GM12892 (cell line): ENCODE results near the gene SEC24B.
"Not testable (repeated sequence)": the region's sequence is repeated elsewhere in the genome, so short reads cannot be mapped to it uniquely, and the experiment has no call there.

Experiments
- DNase-seq: peaks from one replicate; pipeline ENCODE4 v3.0.0; 2011; ENCODE audit not compliant: insufficient read length
- FAIRE-seq: peaks from 2 replicates; lab custom pipeline; 2011; peaks lifted over from hg19 to GRCh38; lab: Jason Lieb, UNC
- POLR2A ChIP-seq: IDR thresholded peaks from 2 replicates; pipeline ENCODE4 v1.6.1; 2011; ENCODE audit warnings: low read depth, low read length, control low read depth
- POLR2AphosphoS5 ChIP-seq: IDR thresholded peaks from 2 replicates; pipeline ENCODE4 v1.6.1; 2011; ENCODE audit warnings: low read depth, low read length, control low read depth
- TAF1 ChIP-seq: IDR thresholded peaks from 2 replicates; pipeline ENCODE4 v1.6.1; 2011; ENCODE audit warnings: low read depth, mild to moderate bottlenecking, control low read depth, low read length, borderline replicate concordance

Gene SEC24B

DNA sequence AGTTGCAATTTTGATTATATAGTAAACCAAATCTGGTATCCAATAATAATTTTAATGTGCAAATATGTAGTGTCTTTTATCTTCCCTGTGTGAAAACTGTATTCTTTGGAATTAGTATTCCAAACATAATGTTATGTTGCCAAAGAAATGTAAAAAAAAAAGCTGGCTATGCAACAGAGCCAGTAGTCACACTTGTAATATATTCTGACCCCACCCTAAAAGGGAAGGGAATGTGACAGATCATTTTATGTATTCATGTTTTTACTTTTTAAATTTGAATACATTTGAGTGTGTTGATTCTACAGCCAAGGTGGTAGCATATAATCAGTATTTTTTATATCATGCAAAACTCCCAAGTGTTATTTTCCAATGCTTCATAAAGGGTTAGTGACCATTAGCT is 98.6 kb downstream of the SEC24B start:
- FAIRE-seq (no peak), DNase-seq (no peak)
- TF ChIP-seq POLR2AphosphoS5: no peak
- no peak for TF ChIP-seq POLR2A
- TF ChIP-seq TAF1: no peak

DNA sequence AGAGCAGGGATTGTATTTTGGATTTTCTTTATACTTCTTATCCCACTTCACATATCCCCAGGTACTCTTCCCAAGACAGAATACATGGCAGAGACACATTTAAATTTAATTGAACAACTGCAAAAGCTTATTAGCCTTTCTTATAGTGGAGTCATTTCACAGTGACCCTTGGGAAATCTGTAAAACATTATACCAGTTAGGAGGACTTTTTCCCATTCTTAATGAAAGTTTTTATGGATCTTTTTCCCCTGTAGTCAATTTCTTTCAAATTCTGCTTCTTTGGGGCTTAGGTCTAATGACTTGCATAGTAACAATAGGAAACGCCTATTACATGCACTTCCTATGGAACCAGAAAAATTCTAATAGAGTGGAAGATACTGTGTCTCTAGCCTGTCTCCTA is 111.8 kb downstream of the SEC24B start:
- DNase-seq (no peak), FAIRE-seq (no peak)
- TF ChIP-seq POLR2AphosphoS5 (no peak), TAF1 (no peak), POLR2A (no peak)

DNA sequence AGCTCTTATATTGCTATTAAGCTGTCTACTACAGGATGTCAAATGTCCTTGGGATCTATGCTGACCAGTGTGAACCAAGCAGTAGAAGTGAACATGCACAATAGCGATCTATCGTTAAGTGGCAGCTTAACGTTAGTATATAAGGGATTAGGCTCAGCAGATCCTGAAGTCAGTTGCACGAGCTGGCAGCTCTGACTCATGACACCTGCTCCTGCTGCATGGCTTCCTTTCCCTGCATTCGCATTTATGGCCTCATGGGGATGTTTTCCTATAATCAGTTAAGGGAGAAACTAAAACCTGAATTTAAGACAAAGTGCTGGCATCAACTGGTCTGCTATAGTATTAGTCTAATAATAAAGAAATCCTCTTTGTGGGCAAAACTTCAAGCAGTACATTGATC is 113.8 kb downstream of the SEC24B start:
- FAIRE-seq (no peak), DNase-seq (no peak)
- no peak for TF ChIP-seq POLR2A
- TF ChIP-seq POLR2AphosphoS5: no peak
- no peak for TF ChIP-seq TAF1

DNA sequence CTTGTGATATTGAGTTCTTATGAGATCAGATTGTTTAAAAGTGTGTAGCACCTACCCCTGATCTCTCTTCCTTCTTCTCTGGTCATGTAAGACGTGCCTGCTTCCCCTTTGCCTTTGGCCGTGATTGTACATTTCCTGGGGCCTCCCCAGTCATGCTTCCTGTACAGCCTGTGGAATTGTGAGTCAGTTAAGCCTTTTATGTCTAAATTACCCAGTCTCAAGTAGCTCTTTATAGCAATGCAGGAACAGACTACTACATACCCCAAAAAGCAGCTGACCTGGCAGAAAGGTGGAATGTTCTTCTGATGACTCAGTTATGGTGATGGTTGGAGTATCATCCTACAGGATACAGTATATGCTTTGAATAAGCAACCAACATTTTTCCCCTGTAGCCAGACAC is 115.0 kb downstream of the SEC24B start:
- no peak for TF ChIP-seq POLR2AphosphoS5
- no peak for TF ChIP-seq POLR2A
- no peak for TF ChIP-seq TAF1
- no peak for DNase-seq
- no peak for FAIRE-seq

DNA sequence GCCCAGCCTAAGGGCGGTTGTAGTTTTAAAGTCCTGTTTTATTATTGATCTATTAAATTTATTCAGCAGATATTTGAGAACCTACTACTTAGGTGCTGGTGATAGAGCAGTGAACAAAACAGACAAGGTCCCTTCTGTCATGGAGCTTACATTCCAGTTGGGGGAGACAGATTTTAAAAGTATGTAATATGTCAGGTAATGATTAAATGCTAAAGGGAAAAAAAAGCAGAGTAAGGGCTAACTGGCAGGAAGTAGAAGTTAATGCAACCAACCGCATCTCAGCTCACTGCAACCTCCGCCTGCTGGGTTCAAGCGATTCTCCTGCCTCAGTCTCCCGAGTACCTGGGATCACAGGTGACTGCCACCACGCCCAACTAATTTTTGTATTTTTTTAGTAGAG is 118.6 kb downstream of the SEC24B start:
- DNase-seq (no peak), FAIRE-seq (no peak)
- TF ChIP-seq POLR2A (no peak), POLR2AphosphoS5 (no peak), TAF1 (no peak)

DNA sequence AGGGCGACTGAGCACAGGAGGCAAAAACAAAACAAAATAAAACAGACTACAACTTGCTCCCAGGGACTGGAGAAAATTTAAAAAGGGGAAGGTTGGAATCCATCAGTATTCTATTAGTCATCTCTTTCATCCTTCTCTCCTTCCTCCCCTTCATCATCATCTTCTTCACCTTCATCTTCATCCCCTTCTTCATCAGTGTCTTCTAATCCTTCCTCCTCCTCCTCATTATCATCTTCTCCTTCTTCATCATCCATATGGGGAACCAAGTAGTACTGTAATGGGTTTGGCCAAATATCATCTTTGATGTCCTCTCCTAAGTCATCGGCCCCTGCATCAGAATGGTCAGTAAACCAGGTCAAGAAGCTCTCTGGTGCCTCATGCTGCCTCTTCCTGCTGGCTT is 119.5 kb downstream of the SEC24B start:
- no peak for TF ChIP-seq POLR2A
- no peak for TF ChIP-seq POLR2AphosphoS5
- no peak for TF ChIP-seq TAF1
- FAIRE-seq (no peak), DNase-seq (no peak)

DNA sequence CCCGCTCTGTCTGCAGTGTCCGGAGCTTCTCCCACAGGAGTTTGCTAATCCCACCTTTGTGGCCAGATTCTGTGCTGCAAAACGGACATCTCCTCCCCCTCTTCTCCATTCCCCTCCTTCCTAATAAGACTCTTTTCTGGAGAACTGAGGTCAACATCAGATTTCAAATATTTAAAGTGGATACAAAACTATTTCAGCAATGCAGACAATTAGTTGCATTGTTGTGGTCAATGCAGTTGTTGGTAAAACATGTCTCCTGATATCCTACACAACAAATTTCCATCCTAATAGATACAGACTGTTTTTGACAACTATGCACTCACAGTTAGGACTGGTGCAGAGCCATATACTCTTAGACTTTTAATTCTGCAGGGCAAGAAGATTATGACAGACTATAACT is 121.4 kb downstream of the SEC24B start:
- DNase-seq (no peak), FAIRE-seq (no peak)
- no peak for TF ChIP-seq TAF1
- TF ChIP-seq POLR2AphosphoS5: no peak
- TF ChIP-seq POLR2A: no peak

DNA sequence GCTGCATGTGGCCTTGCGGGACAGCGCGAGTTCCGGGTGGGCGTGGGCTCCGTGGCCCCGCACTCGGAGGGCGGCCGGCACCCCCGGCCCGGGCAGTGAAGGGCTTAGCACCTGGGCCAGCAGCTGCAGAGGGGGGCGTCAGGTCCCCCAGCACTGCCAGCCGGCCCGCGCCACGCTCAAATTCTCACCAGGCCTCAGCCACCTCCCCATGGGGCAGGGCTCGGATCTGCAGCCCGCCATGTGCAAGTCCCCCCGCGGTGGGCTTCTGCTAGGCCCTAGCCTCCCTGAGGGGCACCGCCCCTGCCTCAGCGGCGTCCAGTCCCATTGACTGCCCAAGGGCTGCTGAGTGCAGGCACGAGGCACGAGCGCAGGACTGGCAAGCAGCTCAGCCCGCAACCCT is 123.8 kb downstream of the SEC24B start:
- DNase-seq (no peak), FAIRE-seq (no peak)
- TF ChIP-seq POLR2A (no peak), POLR2AphosphoS5 (no peak), TAF1 (no peak)

DNA sequence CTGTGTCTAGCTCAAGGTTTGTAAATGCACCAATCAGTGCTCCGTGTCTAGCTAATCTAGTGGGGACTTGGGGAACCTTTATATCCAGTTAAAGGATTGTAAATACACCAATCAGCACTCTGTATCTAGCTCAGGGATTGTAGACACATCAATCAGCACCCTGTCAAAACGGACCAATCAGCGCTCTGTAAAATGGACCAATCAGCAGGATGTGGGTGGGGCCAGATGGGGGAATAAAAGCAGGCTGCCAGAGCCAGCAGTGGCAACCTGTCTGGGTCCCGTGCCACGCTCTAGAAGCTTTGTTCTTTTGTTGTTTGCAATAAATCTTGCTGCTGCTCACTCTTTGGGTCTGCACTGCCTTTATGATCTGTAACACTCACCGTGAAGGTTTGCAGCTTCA is 124.5 kb downstream of the SEC24B start:
- DNase-seq, FAIRE-seq: not testable (repeated sequence)

DNA sequence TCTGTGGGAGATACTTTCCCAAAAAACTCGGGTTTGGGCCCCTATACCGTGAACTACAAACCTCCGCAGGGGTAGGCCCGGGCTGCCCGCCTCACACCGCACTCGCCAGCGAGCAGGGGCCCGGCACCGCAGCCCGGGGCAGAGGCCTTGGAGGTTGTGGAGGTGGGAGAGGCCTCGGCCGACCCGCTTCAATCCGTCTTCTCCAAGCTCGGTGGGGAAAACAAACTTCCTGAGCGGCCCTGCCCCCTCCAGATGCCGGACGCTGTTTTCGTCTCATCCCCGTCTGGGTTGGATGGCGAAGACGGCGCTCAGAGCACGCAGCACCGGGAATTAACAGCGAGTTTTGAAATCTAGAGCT is 126.0 kb downstream of the SEC24B start:
- FAIRE-seq (no peak), DNase-seq (peak; percentile 36)
- no peak for TF ChIP-seq TAF1
- TF ChIP-seq POLR2AphosphoS5: no peak
- no peak for TF ChIP-seq POLR2A

DNA sequence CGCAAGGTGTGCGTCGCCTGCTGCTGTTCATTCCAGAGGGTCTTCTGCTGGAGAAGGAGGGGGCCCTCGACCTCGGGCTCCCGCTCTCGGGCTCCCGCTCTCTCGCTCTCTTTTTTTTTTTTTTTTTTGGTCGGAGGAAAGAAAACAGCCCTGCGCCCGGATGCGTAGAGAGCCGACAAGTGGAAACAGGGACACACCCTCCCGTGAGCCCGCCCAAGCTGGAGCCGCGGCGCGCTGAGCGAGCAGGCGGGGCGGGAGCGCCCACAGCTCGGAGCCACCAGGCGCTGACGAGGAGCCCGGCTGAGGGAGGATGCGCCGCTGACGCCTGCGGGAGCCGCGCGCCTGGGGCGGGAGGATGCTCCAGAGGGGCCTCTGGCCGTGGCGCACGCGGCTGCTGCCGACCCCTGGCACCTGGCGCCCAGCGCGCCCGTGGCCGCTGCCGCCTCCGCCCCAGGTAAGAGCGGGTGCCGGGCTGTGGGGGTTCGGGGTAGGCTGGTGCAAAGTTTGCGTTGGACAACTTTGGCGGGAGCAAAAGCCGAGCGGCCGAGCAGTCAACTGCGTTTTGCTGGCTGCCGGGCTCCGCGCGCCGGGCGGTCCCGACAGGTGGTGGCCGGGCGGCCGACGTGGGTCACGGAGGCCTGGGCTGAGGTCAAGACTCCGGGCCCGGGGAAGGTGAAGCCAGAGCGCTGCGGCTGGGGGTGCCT is 126.5 kb downstream of the SEC24B start, which contains the start of gene MCUB:
TSS of gene MCUB (plus strand) at position 264 of the 704 bp plus-strand sequence. CDS start at position 356, 92 bp downstream.
- FAIRE-seq (peak; percentile 66), DNase-seq (peak; percentile 84)

DNA sequence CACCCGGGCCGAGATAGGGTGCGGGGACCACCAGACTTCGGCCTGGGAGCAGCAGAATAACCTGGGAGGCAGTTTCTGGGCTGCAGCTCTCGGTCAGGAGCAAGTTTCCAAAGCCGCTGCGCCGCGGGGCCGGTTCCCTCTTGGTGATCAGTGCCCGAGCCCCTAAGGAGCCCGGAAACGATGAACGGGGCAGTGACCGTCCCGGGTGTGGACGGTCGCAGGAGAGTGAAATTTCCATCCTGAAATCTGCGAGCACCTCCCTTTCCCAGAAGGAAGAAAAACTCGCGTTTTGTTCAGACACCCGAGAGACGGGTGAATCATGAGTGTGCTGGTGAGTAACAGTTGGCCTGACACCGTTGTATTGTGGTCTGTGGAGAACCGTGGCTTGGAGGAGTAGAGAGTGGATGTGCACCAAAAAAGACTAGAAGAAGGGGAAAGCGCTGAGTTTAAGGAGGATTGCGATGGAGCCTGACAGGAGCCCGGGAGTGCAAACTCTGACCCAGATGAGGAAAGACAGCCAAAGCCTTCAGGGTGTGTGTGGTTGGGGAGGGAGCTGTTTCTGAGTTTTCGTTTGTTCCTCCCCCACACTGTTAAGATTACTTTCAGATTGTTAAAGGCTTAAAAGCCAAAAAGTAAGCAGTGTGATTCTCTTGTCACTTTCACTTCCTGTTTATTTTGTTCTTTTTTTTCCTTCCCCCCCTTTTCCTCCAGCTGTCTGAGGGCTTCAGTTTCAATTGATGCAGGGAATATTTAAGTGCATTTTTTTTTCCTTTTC is 127.3 kb downstream of the SEC24B start:
- FAIRE-seq: peak; percentile 71
- peak; percentile 50 for DNase-seq
- TF ChIP-seq POLR2A: peak; percentile 64
- peak; percentile 67; the same call in 1 of the 2 replicates for TF ChIP-seq POLR2AphosphoS5
- 0 out of 2 replicates have a peak, but pooled peaks have one; percentile 8 for TF ChIP-seq TAF1

More for the DNA sequence above, 126.5 kb downstream of the SEC24B start, which contains the start of gene MCUB:
- TF ChIP-seq TAF1 (0 out of 2 replicates have a peak, but pooled peaks have one; percentile 34), POLR2A (peak; percentile 72; the same call in 1 of the 2 replicates), POLR2AphosphoS5 (no peak)
